Adrenal gland (tissue), 12 donors: Measurements from ENCODE around the gene ZNF146. TPM values are rescaled to one million over a fixed set of nuclear protein-coding genes. Genes with fewer than 3 reads are reported as not detected.
"Not testable (repeated sequence)": the region's sequence is repeated elsewhere in the genome, so short reads cannot be mapped to it uniquely, and the experiment has no call there.

ENCODE experiments used
- DNase-seq, 7 donors: peaks; one replicate each; pipeline ENCODE4 v3.0.0-alpha.2; 2019 to 2020
- H3K27ac ChIP-seq, 5 donors: fragments of 200-600 bp; sonication (generic) in 4 of 5; 1 replicate in 3 of 5; 2 replicates in 2 of 5; pipeline versions ENCODE4 v1.5.1 to v1.8.0; 2016 to 2020; ENCODE audit warnings: mild to moderate bottlenecking in 1 of 5
- H3K27me3 ChIP-seq: fragments of 200-600 bp; 2 replicates; pipeline ENCODE4 v1.8.0; 2021
- H3K36me3 ChIP-seq, 2 donors: fragments of 200-600 bp; replicated peaks in 1 of 2; 1 replicate in 1 of 2; 2 replicates in 1 of 2; pipeline versions ENCODE4 v1.5.1 to v1.8.0; 2018 to 2022
- H3K4me1 ChIP-seq, 2 donors: fragments of 200-600 bp; replicated peaks in 1 of 2; 1 replicate in 1 of 2; 2 replicates in 1 of 2; pipeline versions ENCODE4 v1.5.1 to v1.8.0; 2018 to 2021
- H3K4me3 ChIP-seq, 4 donors: fragments of 200-600 bp; sonication (generic) in 3 of 4; one replicate each; pipeline ENCODE4 v1.5.1; 2016 to 2018
- H3K9me3 ChIP-seq, 3 donors: fragments of 200-600 bp; sonication (generic) in 1 of 3; replicated peaks in 1 of 3; 1 replicate in 2 of 3; 2 replicates in 1 of 3; pipeline versions ENCODE4 v1.5.1 to v1.8.0; 2016 to 2021
- CTCF ChIP-seq, 6 experiments: fragments of 450-650 bp in 4 of 6; fragments of 200-600 bp in 2 of 6; sonication (generic) in 1 of 6; IDR thresholded peaks; 1 replicate in 5 of 6; 2 replicates in 1 of 6; pipeline versions ENCODE4 v1.5.1 to v1.8.0; 2016 to 2021; ENCODE audit warnings: antibody characterized with exemption in 6 of 6, mild to moderate bottlenecking in 2 of 6, moderate library complexity in 1 of 6
- POLR2A ChIP-seq, 2 donors: fragments of 450-650 bp; IDR thresholded peaks; one replicate each; pipeline ENCODE4 v1.6.1; 2017; ENCODE audit warnings: antibody characterized with exemption in 2 of 2, mild to moderate bottlenecking in 2 of 2, moderate library complexity in 1 of 2
- WGBS, 4 donors: extraction: QIAGEN DNeasy Blood & Tissue Kit in 2 of 4; methylation state at CpG; one replicate each; pipeline versions ENCODE4 v1.1.5 to v1.1.7; 2013 to 2017; 5-methylcytosine and 5-hydroxymethylcytosine counted together
- intact Hi-C, 2 donors: fragments of 100-400 bp; cut with DNase I; formaldehyde crosslinking; loops; one replicate each; pipeline versions ENCODE4 v1.14.1 to v1.15.0; 2022 to 2023
- polyA plus RNA-seq, 3 donors: library from polyadenylated mRNA; stranded (reverse); fragments of 200-250 nt in 2 of 3; fragments of 350-450 nt in 1 of 3; fragmentation: Illumina TruSeq in 1 of 3; extraction: RNeasy Lipid Tissue Mini Kit (QIAGEN cat#74804) in 1 of 3; gene quantifications; one replicate each; pipeline ENCODE4 v1.2.3, GENCODE V29; 2013 to 2014
- total RNA-seq, 9 donors: library from RNA; depleted of rRNA in 4 of 9; stranded (reverse); fragments of >200 nt in 4 of 9; fragments of 120-200 nt in 1 of 9; fragmentation: NEBNext Ultra II Directional in 1 of 9; extraction: Animal tissue kit (Norgen Biotek cat#: 25700) in 1 of 9; gene quantifications; one replicate each; pipeline versions ENCODE4 v1.1.0 to v1.2.4, GENCODE V29; 2013 to 2023
- donor health status: healthy with polysubstance abuse.
- donor health status: Bipolar disorder and iron deficiency.
- donor health status: DM: yes; HTN: yes; CAD: no.
- donor health status: DM: no; HTN: no; CAD: no.
- donor health status: DM: no; HTN: no; CAD: no.
- donor health status: DM: yes; HTN: yes; CAD: no.

The ZNF146 gene
- total and polyA plus RNA-seq, 12 donors: 20.7 to 128 (median 40.7) TPM

- no peaks in the 10 kb centered on the region for H3K27me3 ChIP-seq
- peaks cover 4 to 56% of the 10 kb centered on the region in 2 donors for H3K36me3 ChIP-seq
- DNase-seq: no peak
- H3K27ac ChIP-seq: no peak overlapping the region
- no peaks in the 10 kb centered on the region for H3K9me3 ChIP-seq
- no peak for TF ChIP-seq POLR2A (IDR thresholded peaks at IDR 0.05)
- no peak for TF ChIP-seq CTCF (IDR thresholded peaks at IDR 0.05)
- H3K4me1 ChIP-seq: peaks cover 11 to 25% of the 10 kb centered on the region in 2 donors
- 43 to 50% (median 48%) methylated on average over 5 of the region's 5 CpGs for WGBS, 4 donors
- H3K4me3 ChIP-seq: no peak overlapping the region
- intact Hi-C loops: no loop called here
Measured at GRCh38 chr19:36225219-36225892, 10.4 kb downstream of the ZNF146 start.

- H3K4me1 ChIP-seq, H3K27me3 ChIP-seq, DNase-seq, H3K27ac ChIP-seq, intact Hi-C loops, H3K4me3 ChIP-seq: not testable (repeated sequence)
- WGBS, 4 donors: 72 to 94% (median 82%) methylated on average over 4 to 7 of the region's 7 CpGs
- peaks cover 0 to 87% of the 10 kb centered on the region in 2 donors for H3K36me3 ChIP-seq
- H3K9me3 ChIP-seq: peaks cover 0 to 14% (median 0%) of the 10 kb centered on the region in 3 donors
Measured at GRCh38 chr19:36233626-36234025, 18.7 kb downstream of the ZNF146 start.

- Histone ChIP-seq H3K9me3 (peaks cover 0 to 14% (median 0%) of the 10 kb centered on the region in 3 donors), H3K27ac (no peak overlapping the region), H3K36me3 (peaks cover 0 to 59% of the 10 kb centered on the region in 2 donors), H3K4me1 (no peaks in the 10 kb centered on the region), H3K4me3 (no peak overlapping the region), H3K27me3 (no peaks in the 10 kb centered on the region)
- no peak for DNase-seq
- intact Hi-C loops: no loop called here
- TF ChIP-seq CTCF (IDR thresholded peaks at IDR 0.05): no peak
- TF ChIP-seq POLR2A (IDR thresholded peaks at IDR 0.05): no peak
- WGBS, 4 donors: 94 to 98% (median 96%) methylated on average over 6 of the region's 6 CpGs
Measured at GRCh38 chr19:36236304-36236945, 21.5 kb downstream of the ZNF146 start.

GRCh38 chr19:36236946-36237310, 22.0 kb downstream of the ZNF146 start:
- TF ChIP-seq POLR2A (IDR thresholded peaks at IDR 0.05): no peak
- TF ChIP-seq CTCF (IDR thresholded peaks at IDR 0.05): no peak
- H3K36me3 ChIP-seq: peaks cover 0 to 54% of the 10 kb centered on the region in 2 donors
- no peak for DNase-seq
- H3K27me3 ChIP-seq: no peaks in the 10 kb centered on the region
- no peaks in the 10 kb centered on the region for H3K4me1 ChIP-seq
- no peak overlapping the region for H3K4me3 ChIP-seq
- peaks cover 0 to 14% (median 0%) of the 10 kb centered on the region in 3 donors for H3K9me3 ChIP-seq
- WGBS, 4 donors: 95 to 100% (median 99%) methylated on average over 3 of the region's 3 CpGs
- intact Hi-C loops: no loop called here
- no peak overlapping the region for H3K27ac ChIP-seq
